T-cell (primary cell): ENCODE measurements around the gene FCER1G. TPM values are rescaled to one million over a fixed set of nuclear protein-coding genes. Genes with fewer than 3 reads are reported as not detected.

Experiments used
- ATAC-seq, 4 experiments: fragments of 200-7000 bp in 3 of 4; fragments of 150-1000 bp in 1 of 4; cut with Tn5 transposase; replicated peaks in 1 of 4; 1 replicate in 3 of 4; 2 replicates in 1 of 4; pipeline ENCODE4 v1.10.0; 2021; ENCODE audit warnings: moderate library complexity in 3 of 4, mild to moderate bottlenecking in 2 of 4, moderate number of reproducible peaks in 1 of 4
- CTCF ChIA-PET, 2 donors: fragments of 300-600 bp; sonication (Branson Sonifier 250); formaldehyde crosslinking; loops; one replicate each; lab custom pipeline; 2022; ENCODE audit warnings: antibody characterized with exemption in 2 of 2; lab: Charles Lee
- POLR2A ChIA-PET, 2 donors: fragments of 300-600 bp; sonication (Branson Sonifier 250); formaldehyde crosslinking; loops; one replicate each; lab custom pipeline; 2022; ENCODE audit warnings: antibody characterized with exemption in 2 of 2; lab: Charles Lee
- DNase-seq, 35 experiments: peaks; one replicate each; pipeline versions ENCODE4 v3.0.0 to v3.0.0-alpha.2; 2013 to 2023
- H3K27ac ChIP-seq: one replicate; pipeline ENCODE4 v1.5.1; 2013; ENCODE audit warnings: low read length
- H3K27me3 ChIP-seq, 2 experiments: replicated peaks in 1 of 2; 1 replicate in 1 of 2; 2 replicates in 1 of 2; pipeline versions ENCODE4 v1.6.1 to v1.7.0; 2013; ENCODE audit warnings: low read length in 1 of 2, mixed read lengths in 1 of 2; ENCODE audit not compliant: control insufficient read depth in 2 of 2, insufficient read depth in 2 of 2; ENCODE audit errors: extremely low read depth in 1 of 2
- H3K36me3 ChIP-seq, 2 donors: 1 replicate in 1 of 2; 2 replicates in 1 of 2; pipeline versions ENCODE4 v1.6.1 to v1.7.0; 2013; ENCODE audit warnings: low read length in 1 of 2; ENCODE audit not compliant: control insufficient read depth in 2 of 2, insufficient read depth in 1 of 2; ENCODE audit errors: extremely low read depth in 1 of 2
- H3K4me1 ChIP-seq, 2 experiments: 1 replicate in 1 of 2; 2 replicates in 1 of 2; pipeline versions ENCODE4 v1.6.1 to v1.7.0; 2013; ENCODE audit warnings: low read length in 2 of 2, mixed read lengths in 1 of 2; ENCODE audit not compliant: insufficient read depth in 2 of 2, control insufficient read depth in 1 of 2; ENCODE audit errors: extremely low read depth in 1 of 2
- H3K4me3 ChIP-seq, 2 donors: 1 replicate in 1 of 2; 2 replicates in 1 of 2; pipeline versions ENCODE4 v1.5.1 to v1.7.0; 2013; ENCODE audit warnings: mild to moderate bottlenecking in 2 of 2, low read length in 1 of 2, moderate library complexity in 1 of 2; ENCODE audit not compliant: control insufficient read depth in 1 of 2; ENCODE audit errors: extremely low read depth in 1 of 2
- H3K9me3 ChIP-seq: 2 replicates; pipeline ENCODE4 v1.7.0; 2013
- H3K27ac Mint-ChIP-seq, 2 donors: one replicate each; pipeline ENCODE4 v1.8.0; 2020 to 2021; ENCODE audit warnings: mild to moderate bottlenecking in 2 of 2, mixed read lengths in 2 of 2
- H3K27me3 Mint-ChIP-seq, 2 donors: one replicate each; pipeline ENCODE4 v1.8.0; 2021 to 2022; ENCODE audit warnings: mixed read lengths in 2 of 2
- H3K36me3 Mint-ChIP-seq: one replicate; pipeline ENCODE4 v1.8.0; 2021; ENCODE audit warnings: mixed read lengths
- H3K4me1 Mint-ChIP-seq, 3 donors: one replicate each; pipeline ENCODE4 v1.8.0; 2020 to 2022; ENCODE audit warnings: mixed read lengths in 3 of 3, mild to moderate bottlenecking in 1 of 3
- H3K4me3 Mint-ChIP-seq, 3 donors: one replicate each; pipeline ENCODE4 v1.8.0; 2020 to 2022; ENCODE audit warnings: mild to moderate bottlenecking in 3 of 3, mixed read lengths in 3 of 3, moderate library complexity in 3 of 3
- H3K9me3 Mint-ChIP-seq, 3 donors: one replicate each; pipeline ENCODE4 v1.8.0; 2020 to 2022; ENCODE audit warnings: mixed read lengths in 3 of 3
- WGBS: methylation state at CpG from one replicate; pipeline ENCODE4 v1.1.5; 2013; ENCODE audit warnings: missing lambda C conversion rate; ENCODE audit not compliant: insufficient coverage; 5-methylcytosine and 5-hydroxymethylcytosine counted together
- total RNA-seq, 35 experiments: library from RNA in 6 of 35; stranded (reverse) in 6 of 35; fragments of 120-200 nt in 1 of 35; gene quantifications; one replicate each; pipeline versions ENCODE4 v1.2.1 to v1.2.4 and lab custom pipeline; 2013 to 2026

The FCER1G gene
- total RNA-seq, 5 donors from 2014 or later (not counting 1 experiment from before 2014, with no cell fraction given) = 2.5 to 5.2 (median 3.5) TPM

DNA sequence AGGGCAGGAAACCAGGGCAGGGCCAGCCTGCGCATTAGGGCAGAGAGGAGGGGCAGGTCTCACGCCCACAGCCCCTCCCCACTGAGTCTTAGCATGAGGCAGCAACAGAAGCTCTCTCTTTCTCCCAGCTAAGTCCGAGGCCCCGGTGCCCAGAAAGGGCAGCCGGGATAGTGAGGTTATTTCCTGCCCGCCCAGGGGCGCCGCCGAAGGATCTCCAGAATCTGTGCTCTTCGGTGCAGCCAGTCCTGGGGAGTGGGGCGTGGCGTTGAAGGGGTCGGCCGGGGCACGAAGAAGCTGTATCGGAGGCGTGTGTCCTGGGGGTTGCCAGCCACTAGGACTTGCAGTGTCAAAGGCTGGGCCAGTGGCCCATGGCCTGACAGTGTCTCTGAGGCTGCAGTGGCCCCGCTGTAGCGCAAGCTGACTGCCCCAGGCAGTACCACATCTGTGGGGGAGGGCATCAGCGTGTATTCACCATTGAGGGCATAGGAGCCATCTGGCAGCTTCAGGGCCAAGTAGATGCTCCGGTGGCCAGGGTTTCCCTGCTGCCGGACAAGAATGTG, 24.1 kb upstream of the FCER1G start:
- Mint-ChIP-seq H3K27ac (no peak overlapping the region), H3K36me3 (no peaks in the 10 kb centered on the region), H3K4me1 (peaks cover 59 to 69% (median 60%) of the 10 kb centered on the region in 3 donors), H3K27me3 (no peaks in the 10 kb centered on the region), H3K9me3 (no peaks in the 10 kb centered on the region), H3K4me3 (no peak overlapping the region)
- Histone ChIP-seq H3K4me1 (peaks cover 34 to 84% of the 10 kb centered on the region in 2 experiments), H3K9me3 (no peaks in the 10 kb centered on the region), H3K27ac (no peak overlapping the region), H3K27me3 (no peaks in the 10 kb centered on the region), H3K4me3 (no peak overlapping the region), H3K36me3 (no peaks in the 10 kb centered on the region)
- ATAC-seq = no peak
- no peak for DNase-seq
- ChIA-PET CTCF (interaction anchor here (0.5 to 2.7 kb wide), 18 partner anchors 9 to 200 kb away, joined by 3 to 16 read pairs (median 4); partner anchors contain the start of genes TOMM40L (in 2 of the 2) and NDUFS2 (in 1 of the 2)), POLR2A (interaction anchor here in 1 of 2 donors (0.6 kb wide), 2 partner anchors 103 to 370 kb away, joined by 3 to 6 read pairs; no protein-coding TSS in a partner anchor)
- 96% methylated on average over 17 of the region's 22 CpGs for WGBS

DNA sequence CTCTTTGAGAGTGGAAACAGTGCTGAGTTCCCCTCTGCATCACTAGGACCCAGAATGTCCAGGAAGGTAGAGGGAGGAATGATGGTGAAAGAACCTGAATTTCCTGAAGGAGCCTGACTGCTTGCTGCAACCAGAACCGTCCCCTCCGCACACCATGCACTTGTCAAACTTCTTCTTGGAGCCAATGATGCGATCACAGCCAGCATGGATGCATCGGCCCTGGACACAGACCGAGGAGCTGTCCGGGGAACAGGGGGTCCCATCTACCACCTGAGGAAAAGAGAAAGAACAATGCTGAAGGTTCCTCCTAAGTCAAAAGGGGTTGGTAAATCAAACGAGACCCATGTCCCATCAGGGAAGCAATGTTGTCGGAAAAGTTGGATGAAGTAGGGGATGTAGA, 23.1 kb upstream of the FCER1G start:
- ATAC-seq (no peak), DNase-seq (no peak)
- Mint-ChIP-seq H3K9me3 (no peaks in the 10 kb centered on the region), H3K4me3 (no peak overlapping the region), H3K36me3 (no peaks in the 10 kb centered on the region), H3K27me3 (no peaks in the 10 kb centered on the region), H3K27ac (peak overlapping the region; percentile 8 to 39), H3K4me1 (peaks cover 50 to 60% (median 51%) of the 10 kb centered on the region in 3 donors)
- H3K27ac ChIP-seq = no peak overlapping the region
- H3K4me3 ChIP-seq = no peak overlapping the region
- ChIA-PET POLR2A (interaction anchor here in 1 of 2 donors (0.6 to 0.8 kb wide), 2 partner anchors 9 kb away, joined by 3 to 10 read pairs; no protein-coding TSS in a partner anchor), CTCF (interaction anchor here (0.5 to 2.7 kb wide), 16 partner anchors 10 to 206 kb away, joined by 3 to 16 read pairs (median 4); partner anchors contain the start of genes NDUFS2 (in 2 of the 2), TOMM40L (in 2 of the 2) and APOA2 (in 1 of the 2))
- H3K4me1 ChIP-seq = peaks cover 24 to 81% of the 10 kb centered on the region in 2 experiments
- no peaks in the 10 kb centered on the region for H3K9me3 ChIP-seq
- no peaks in the 10 kb centered on the region for H3K27me3 ChIP-seq
- no peaks in the 10 kb centered on the region for H3K36me3 ChIP-seq
- WGBS = 82% methylated on average over 6 of the region's 8 CpGs

DNA sequence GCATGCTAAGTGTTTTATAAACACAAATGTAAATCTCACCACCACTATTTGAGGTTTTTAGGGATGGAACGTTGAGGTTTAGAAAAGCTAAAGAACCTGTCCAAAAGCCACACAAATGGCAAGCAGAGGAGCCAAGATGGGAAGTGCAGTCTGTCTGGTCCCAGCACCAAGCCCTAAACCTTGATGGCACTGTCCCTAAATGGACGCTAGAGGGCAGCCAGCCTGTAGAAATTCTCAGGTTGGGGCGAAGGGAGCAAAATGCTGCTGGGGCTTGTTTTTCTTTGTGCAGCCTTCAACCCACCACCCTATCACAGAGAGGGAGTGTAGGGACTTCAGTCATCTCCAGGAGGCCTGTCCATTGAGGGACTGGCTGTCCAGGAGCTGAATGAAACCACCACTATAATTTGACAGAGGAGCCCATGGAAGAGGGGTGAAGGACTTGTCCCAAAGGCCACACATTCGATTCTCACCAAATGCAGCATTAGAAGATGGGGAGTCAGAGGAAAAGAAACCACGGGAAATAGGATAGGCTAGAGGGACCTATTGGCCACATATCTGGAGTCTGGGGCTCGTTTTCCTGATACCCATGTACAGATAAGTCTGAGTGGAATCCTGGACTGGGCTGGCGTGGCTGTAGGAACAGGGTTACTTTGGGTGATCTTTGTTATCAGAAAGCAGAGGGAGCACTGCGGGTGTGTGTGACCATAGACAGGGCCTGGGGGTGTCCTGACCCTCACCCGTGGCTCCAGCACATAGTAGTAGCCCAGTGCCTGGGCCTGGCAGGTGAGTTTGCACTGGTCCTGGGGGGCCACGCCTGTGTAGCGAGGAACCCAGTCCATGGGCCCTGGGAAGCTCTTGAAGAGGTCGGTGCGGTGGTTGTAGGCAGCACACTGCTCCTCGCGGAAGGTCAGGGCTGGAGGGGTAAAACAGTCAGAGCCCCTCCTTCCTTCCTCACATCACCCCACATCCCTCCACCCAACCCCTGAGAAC, 22.3 kb upstream of the FCER1G start:
- H3K27me3 ChIP-seq = no peaks in the 10 kb centered on the region
- H3K36me3 ChIP-seq = no peaks in the 10 kb centered on the region
- H3K9me3 Mint-ChIP-seq = no peaks in the 10 kb centered on the region
- H3K4me3 ChIP-seq = no peak overlapping the region
- ATAC-seq (peak; percentile 93 to 95 (median 94)), DNase-seq (peak; percentile 40 to 85 (median 61))
- H3K4me1 Mint-ChIP-seq = peaks cover 42 to 52% (median 43%) of the 10 kb centered on the region in 3 donors
- no peak overlapping the region for H3K27ac ChIP-seq
- peaks cover 16 to 73% of the 10 kb centered on the region in 2 experiments for H3K4me1 ChIP-seq
- POLR2A ChIA-PET = interaction anchor here in 1 of 2 donors (0.6 to 0.8 kb wide), 2 partner anchors 8 to 10 kb away, joined by 3 to 10 read pairs; no protein-coding TSS in a partner anchor
- CTCF ChIA-PET = interaction anchor here (1.0 to 2.7 kb wide), 11 partner anchors 9 to 196 kb away, joined by 3 to 16 read pairs (median 5); partner anchors contain the start of genes NDUFS2 (in 2 of the 2), TOMM40L (in 2 of the 2) and APOA2 (in 1 of the 2)
- peak overlapping the region; percentile 89 to 93 for H3K27ac Mint-ChIP-seq
- no peaks in the 10 kb centered on the region for H3K9me3 ChIP-seq
- H3K27me3 Mint-ChIP-seq = no peaks in the 10 kb centered on the region
- peak overlapping the region in 1 of 3 donors; percentile 54 for H3K4me3 Mint-ChIP-seq
- WGBS = 78% methylated on average over 9 of the region's 15 CpGs
- H3K36me3 Mint-ChIP-seq = no peaks in the 10 kb centered on the region

DNA sequence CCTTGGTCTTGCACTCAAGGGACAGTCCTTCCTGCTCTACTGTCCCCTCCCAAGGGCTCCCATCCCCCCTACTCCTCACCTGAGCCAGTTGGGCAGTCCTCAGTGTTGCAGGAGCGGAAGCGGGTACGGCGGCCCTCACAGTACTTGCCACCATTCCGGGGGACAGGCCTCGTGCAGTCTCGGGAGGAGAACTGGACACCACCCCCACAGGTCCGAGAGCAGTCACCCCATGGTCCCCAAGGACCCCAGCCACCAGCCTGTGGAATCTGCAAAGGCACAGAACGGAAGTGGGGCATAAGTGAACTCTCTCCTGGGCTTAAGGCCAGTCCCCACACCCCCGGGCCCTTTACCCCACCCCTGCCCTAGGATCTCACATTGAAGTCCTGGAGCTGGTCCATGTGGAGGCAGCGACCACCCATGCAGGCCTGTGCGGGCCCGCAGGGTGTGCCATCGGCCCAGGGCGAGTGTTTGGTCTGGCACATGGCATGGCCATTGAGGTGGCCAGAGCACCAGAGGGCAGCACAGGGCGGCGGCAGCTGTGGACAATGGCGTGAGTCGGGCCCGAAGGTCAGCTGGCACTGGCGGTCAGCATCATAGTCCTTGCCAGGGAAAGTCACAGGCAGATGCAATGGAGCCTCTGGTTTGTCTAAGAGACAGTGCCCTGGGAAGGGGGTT, 21.4 kb upstream of the FCER1G start:
- WGBS = 96% methylated on average over 15 of the region's 21 CpGs
- no peaks in the 10 kb centered on the region for H3K36me3 ChIP-seq
- no peaks in the 10 kb centered on the region for H3K27me3 Mint-ChIP-seq
- DNase-seq (no peak), ATAC-seq (no peak)
- H3K4me3 Mint-ChIP-seq = no peak overlapping the region
- H3K27ac ChIP-seq = no peak overlapping the region
- no peaks in the 10 kb centered on the region for H3K36me3 Mint-ChIP-seq
- H3K27me3 ChIP-seq = no peaks in the 10 kb centered on the region
- H3K4me3 ChIP-seq = no peak overlapping the region
- peaks cover 36 to 46% (median 36%) of the 10 kb centered on the region in 3 donors for H3K4me1 Mint-ChIP-seq
- peaks cover 16 to 63% of the 10 kb centered on the region in 2 experiments for H3K4me1 ChIP-seq
- POLR2A ChIA-PET = interaction anchor here in 1 of 2 donors (0.6 kb wide), 1 partner anchor 10 kb away, joined by 4 read pairs; no protein-coding TSS in a partner anchor
- H3K9me3 ChIP-seq = no peaks in the 10 kb centered on the region
- peak overlapping the region in 1 of 2 donors; percentile 11 for H3K27ac Mint-ChIP-seq
- CTCF ChIA-PET = interaction anchor here in 1 of 2 donors (1.8 kb wide), 1 partner anchor 30 kb away, joined by 5 read pairs; the partner anchor contains the start of gene APOA2
- no peaks in the 10 kb centered on the region for H3K9me3 Mint-ChIP-seq

DNA sequence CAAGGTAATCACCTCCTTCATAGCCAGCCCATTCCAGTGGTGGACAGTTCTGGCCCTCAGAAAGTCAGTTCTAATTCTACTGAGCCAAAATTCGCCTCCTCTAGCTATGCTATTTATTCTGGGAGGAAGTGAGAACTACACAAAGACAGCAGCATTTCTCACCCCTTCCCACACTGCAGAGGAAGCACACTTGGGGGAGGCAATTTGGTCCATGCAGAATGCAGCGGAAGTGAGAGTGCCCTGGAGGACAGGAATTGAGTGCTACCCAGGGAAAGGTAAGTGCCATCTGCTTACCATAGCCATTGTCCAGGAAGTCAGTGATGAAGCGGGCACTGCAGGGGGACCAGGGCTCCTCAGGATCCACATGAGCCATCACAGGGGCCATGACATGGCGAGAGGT, 19.9 kb upstream of the FCER1G start:
- H3K27ac ChIP-seq = peak overlapping the region; percentile 10
- Mint-ChIP-seq H3K27me3 (no peaks in the 10 kb centered on the region), H3K4me1 (peaks cover 38 to 47% (median 43%) of the 10 kb centered on the region in 3 donors), H3K9me3 (no peaks in the 10 kb centered on the region), H3K36me3 (no peaks in the 10 kb centered on the region), H3K27ac (peak overlapping the region; percentile 86 to 87), H3K4me3 (peak overlapping the region in 1 of 3 donors; percentile 45)
- ChIA-PET CTCF (interaction anchor here in 1 of 2 donors (1.3 kb wide), 1 partner anchor 30 kb away, joined by 5 read pairs; the partner anchor contains the start of gene TOMM40L), POLR2A (interaction anchor here in 1 of 2 donors (0.5 kb wide), 1 partner anchor 12 kb away, joined by 3 read pairs; no protein-coding TSS in a partner anchor)
- H3K27me3 ChIP-seq = no peaks in the 10 kb centered on the region
- H3K9me3 ChIP-seq = no peaks in the 10 kb centered on the region
- H3K4me3 ChIP-seq = no peak overlapping the region
- no peaks in the 10 kb centered on the region for H3K36me3 ChIP-seq
- 67% methylated on average over 2 of the region's 4 CpGs for whole genome bisulfite sequencing
- ATAC-seq (peak in 2 of 4 experiments; percentile 27 to 30), DNase-seq (no peak)
- peaks cover 16 to 66% of the 10 kb centered on the region in 2 experiments for H3K4me1 ChIP-seq
